NCI-H1105 treated with DMSO at 0.1 percent for 48 hours (cell line): ENCODE results near the gene PHF19.

Experiments used
- DNase-seq: peaks from one replicate; lab custom pipeline; 2025; lab: John Stamatoyannopoulos, UW

The PHF19 gene

DNA sequence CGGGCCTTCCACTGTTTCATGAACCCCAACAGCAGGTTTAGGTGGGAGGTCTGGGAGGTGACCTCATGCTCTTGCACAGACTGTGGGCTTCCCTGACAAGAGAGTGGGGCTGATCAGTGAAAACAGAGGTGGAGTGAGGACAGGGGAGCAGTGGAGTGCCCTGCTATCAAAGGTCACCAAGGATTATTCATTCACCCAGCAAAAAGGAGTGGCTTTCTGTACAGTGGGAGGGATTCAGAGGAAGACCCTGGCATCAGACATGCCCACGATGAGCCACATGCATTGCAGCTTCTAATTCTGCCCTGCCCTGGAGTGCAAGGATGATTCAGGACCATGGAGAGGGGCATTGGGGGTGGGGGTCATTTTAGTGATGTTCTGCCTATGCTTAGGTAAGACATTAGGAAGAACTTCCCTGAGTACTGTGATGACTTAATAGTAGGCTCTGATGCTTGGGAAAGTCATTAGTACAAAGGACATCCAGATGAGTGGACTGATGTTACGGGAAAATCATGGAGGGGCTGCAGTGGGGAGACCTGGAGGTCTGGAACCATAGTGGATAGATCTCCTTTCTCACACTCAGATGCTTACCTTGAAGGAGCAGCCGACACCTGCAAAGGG lies 36.8 kb upstream of the PHF19 start:
- DNase-seq: no peak

DNA sequence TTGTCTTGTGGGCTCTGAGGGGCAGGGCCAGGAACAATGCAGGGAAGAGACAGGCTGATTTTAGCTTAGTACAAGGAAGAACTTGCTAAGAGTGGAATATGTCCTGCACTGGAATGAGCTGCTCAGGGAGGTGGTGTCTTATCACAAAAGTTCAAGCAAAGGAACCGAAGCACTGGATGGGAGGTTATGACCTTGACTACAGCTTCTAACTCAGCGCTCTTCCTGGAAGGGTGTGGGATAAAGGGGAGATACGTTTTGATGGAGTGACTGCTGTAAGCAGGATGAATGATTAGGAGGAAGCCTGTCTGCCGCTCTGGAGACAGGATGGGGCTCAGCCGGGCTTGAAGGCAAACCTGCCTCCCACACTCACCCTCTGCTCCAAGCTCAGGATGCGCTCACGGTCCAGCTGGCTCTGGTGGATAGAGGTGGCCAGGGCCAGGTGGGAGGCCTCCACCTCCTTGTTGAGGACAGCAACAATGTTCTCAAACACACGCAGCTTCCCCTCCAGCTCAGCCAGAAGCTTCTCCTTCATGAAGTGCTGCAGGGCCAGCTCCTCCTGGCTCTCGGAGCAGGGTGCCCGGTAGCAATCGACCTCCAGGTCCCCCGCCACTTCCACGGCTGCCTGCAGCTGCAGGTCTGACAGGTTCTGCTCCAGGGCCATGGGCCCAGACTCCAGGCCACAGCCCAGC lies 36.1 kb upstream of the PHF19 start:
- DNase-seq: no peak

GRCh38 chr9:120911295-120911837 lies 34.4 kb upstream of the PHF19 start:
- DNase-seq: no peak

DNA sequence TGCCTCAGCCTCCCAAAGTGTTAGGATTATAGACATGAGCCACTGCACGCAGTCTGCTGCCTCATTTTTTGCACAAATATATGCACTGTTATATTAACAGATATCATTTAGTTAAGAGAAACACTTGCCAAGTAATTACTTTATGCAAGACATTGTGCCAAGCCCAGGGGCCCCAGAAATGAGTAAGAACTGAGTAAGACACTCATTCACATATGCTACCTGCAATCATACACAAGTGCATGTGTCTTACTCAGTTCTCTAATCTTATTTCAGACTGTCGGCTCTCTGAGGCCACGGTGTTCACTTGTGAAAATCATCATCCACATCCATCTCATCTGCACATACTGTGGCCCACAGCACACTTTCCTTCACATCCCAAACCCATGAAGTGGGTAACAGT lies 33.7 kb upstream of the PHF19 start:
- no peak for DNase-seq

- no peak for DNase-seq
Observed at GRCh38 chr9:120909904-120910303, 32.9 kb upstream of the PHF19 start.

GRCh38 chr9:120905315-120906164 lies 28.6 kb upstream of the PHF19 start:
- no peak for DNase-seq

- DNase-seq: no peak
Observed at GRCh38 chr9:120904978-120905301, 28.0 kb upstream of the PHF19 start.

GRCh38 chr9:120904061-120904977 lies 27.3 kb upstream of the PHF19 start:
- DNase-seq: no peak

DNA sequence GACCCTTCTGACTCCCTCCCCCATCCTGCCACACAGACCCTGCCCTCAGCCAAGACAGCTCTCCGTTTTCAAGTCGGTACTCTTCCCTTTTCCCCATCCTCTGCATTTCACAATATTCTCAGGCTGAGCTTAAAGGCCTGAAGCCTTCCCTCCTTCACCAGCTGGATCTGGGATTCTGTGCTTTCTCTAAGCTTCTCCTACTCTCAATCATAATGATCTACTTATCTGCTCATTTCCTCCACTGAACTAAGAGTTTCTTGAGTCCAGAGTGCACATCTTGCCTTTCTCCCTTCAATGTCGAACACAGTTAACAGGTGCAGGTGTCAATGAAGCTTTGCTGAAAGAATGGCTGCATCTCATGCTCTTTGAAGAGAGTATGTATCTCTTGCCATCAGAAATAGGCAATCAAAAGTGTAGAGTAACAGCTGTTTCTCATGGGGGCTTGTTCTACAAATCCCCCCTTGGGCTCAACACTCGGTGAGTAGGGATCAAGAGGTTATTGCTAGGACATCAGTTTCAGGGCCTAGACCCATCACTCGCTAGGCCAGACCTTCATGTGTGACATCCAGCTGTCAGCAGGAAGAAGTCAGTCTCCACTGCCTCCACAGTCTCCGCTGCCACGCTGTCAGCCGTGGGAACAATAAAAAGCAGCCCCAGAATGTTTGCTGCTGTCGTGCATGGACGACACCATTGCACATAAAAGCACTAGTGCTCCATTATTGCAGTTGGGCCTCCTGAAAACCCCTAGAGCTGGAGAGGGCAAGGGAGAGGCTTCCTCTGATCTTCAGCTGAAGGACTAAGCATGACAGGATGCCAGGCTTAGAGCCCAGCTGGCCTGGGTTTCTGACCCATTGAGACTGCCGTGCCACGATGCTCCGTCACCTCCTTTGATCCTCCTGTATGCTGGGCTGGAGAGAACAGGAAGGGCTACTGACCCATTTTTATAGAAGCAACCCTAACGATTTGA lies 25.9 kb upstream of the PHF19 start:
- DNase-seq: no peak

DNA sequence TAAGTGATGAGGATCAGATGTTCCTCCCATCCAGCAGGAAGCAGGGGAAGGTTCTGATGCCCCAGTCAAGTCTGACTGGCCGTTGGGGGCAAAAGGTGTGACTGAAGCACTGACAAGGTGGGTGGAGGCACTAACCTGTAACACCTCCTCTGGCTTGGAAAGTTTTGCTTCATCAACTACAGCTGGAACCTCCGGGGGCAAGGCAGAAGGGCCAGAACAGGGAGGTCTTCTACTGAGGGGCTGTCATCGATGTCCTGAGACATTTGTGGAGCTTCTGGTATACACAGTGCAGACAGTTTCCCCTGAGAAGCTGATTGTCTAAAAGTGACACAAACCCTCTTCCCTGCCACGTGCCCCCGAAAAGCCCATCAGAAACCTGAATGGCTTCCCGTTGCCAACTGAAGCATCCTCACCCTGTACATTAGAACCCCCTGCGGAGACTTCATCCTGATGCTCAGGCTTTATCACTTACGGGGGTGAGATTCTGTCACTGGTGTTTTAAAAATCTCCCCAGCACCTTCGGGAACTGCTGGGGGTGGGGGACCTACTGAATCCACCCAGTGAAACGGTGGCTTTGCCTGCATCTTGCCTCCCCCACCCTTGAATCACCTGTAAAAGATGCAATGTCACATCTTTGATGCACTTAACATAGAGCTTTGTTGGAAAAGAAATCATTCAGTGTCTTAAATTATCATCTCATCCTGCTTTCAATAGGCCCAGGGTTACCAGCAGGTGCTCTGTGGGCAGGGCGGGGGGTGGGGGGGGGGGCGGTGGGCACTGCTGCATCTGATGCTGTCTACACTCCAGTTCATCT lies 25.0 kb upstream of the PHF19 start:
- DNase-seq: no peak

- DNase-seq: no peak
Observed at GRCh38 chr9:120900824-120901223, 23.8 kb upstream of the PHF19 start.

- DNase-seq: no peak
Observed at GRCh38 chr9:120899490-120900068, 22.6 kb upstream of the PHF19 start.

DNA sequence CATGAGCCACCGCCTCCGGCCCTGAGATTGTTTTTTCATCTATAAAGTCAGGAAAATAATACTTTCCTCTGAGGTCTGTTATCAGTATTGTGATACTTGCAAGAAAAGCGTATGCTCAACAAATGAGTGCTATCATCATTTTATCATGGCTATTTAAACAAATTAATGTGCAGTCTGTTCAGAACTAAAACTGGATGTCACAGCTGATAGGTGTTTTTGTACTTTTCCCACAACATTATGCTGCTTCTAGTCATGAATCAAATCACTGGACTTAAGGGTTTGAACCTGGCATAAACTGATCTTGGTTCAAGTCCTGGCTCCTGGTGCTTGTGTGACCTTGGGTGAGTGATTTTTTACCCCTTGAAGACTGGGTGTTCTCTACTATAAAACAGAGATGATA lies 21.4 kb upstream of the PHF19 start:
- DNase-seq: no peak

DNA sequence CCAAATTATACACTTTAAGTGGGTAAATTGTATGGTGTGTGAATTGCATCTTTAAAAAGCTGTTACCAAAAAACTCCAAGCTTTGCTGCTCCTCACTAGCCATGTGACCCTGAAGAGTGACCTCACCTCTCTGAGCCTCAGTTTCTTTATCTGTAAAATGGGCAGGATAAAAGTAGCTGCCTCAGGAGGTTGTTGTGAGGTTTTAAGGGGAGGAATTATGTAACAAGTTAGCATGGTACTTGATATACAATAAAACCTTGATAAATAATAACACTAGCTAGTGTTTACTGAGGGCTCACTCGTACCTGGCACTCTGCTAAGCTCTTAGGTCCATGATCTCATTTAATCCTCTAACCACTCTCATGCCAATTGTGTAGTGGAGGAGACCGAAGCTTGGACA lies 19.0 kb upstream of the PHF19 start:
- DNase-seq: no peak

DNA sequence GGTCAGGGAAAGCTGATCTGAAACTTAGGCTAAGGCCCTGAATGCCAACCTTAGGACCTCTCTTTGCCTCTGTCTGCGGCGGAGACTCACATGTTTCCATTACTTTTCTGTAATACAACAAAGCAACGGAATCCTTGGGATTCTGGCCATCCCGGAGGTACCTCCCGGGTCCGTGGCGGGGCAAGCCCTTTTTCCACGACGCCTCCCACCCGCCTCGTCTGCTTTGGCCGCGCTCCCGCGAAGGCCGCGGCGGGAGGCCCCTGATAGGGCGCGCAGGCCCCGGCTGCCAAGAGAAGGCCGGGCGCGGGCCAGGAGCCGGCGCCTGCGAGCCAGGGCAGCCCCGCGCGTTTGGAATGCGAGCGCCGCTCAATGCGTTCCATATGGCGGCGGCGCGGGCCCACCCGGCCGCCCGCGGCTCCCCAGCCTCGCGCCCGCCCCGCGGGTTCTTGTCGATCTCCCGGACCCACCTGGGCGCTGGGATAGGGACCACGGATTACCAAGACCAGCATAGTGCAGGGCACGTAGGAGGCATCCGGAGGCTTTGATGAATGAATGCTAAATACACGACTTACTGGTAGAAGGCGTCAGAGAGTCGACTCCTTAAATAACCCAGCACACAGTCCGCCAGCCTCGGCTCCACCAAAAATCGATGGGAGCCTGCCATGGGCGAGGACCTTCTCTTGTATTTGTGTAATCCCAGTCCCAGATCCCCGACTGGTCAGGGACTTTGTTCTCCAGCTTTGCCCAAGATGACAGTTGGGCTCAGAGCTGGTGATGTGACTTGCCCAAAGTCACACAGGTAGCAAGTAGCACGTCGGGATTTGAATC lies 17.5 kb upstream of the PHF19 start:
- no peak for DNase-seq

- no peak for DNase-seq
Observed at GRCh38 chr9:120893611-120894307, 16.8 kb upstream of the PHF19 start.

- no peak for DNase-seq
Observed at GRCh38 chr9:120892748-120893610, 16.0 kb upstream of the PHF19 start.
